T-helper 1 cell (primary cell): ENCODE data around the gene CNOT6L.
A peak's percentile ranks its signal among the peaks of the same experiment; 100 is the strongest.

Experiments used
- DNase-seq, 5 donors: peaks; one replicate each; pipeline ENCODE4 v3.0.0-alpha.2; 2012 to 2020

Gene CNOT6L

GRCh38 chr4:77820649-77821561 lies 1.7 kb upstream of the CNOT6L start:
- peak in 1 of 5 donors; percentile 51 for DNase-seq

- DNase-seq = peak; percentile 91 to 95 (median 95)
Measured at GRCh38 chr4:77819843-77820648, 878 bp upstream of the CNOT6L start.

DNA sequence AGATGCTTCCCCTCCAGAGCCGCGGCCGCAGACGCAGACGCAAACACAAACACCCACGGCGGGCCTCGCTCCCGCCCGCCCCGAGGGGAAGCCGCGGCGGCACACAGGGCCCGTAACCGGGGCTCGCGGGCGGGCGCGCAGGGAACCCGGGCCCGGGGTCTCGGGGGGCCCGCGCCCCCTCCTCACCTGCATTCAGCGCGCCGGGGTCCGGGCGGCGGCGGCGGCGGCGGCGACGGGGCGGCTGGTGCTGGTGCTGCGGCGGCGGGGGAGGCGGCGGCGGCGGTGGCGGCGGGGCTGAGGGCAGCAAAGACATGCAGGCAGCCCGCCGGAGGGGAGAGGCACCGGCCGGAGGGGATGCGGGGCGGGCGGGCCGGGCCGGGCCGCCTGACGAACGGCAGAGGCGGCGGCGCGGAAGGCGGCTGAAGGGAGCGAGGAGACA lies 255 bp upstream of the CNOT6L start:
- peak in 1 of 5 donors; percentile 86 for DNase-seq

DNA sequence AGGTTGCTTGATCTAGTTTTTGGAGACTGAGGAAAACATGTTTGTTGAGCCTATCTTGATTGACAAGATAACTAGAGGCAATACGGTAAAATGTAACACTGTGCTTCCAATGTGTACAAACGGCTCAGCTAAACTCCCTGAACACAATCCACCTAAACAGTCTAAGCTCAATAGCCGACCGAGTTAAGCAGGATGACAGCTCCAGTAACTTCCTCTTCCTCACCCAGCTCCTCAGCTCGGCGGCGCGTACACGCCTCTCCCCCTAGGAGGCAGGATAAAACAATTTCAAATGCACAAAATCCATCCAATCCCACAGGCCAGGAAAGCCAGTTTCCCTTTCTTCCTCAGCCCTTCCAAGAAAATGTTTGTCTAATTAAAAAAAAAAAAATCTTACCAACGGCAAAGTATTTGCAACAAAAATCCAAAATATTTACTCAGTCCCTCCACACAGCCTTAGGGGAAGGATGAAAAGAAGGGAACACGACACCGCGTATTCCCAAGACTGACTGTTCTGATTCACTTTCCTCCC lies 1.0 kb downstream of the CNOT6L start:
- peak; percentile 16 to 61 (median 30) for DNase-seq

DNA sequence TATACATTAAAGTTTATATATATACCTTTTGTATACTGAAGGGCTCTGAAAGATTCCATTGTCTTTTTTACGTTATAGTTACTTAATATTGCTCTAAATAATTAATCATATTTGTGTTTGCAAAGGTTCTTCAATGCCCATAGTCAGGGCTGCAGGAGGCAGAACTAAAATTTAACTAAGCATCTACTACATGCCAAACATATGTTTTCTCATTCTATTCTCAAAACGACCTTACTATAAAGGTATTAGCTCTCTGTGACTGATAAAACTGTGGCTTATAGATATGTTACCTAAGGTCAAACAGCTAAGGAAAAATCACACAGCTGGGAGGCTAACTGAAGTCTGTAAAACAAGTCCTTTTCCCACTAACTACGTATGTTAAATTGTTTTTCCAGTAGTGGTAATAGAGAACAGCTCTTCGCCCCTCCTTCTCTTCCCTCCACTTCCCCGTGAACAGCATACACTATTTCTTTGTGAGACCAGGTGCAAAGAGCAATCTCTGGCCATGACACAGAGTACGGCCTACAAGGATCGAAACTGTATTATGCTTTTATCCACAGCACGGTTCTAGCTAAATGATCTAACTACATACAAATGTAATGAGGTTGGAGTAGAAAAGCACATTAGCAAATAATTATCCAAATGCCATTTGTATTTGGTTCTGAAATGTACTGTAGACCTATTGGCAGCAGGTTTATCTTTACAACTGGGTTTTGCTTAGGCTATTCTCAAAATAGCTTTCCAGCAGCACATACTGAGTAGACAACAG lies 1.7 kb downstream of the CNOT6L start:
- peak in 1 of 5 donors; percentile 15 for DNase-seq

DNA sequence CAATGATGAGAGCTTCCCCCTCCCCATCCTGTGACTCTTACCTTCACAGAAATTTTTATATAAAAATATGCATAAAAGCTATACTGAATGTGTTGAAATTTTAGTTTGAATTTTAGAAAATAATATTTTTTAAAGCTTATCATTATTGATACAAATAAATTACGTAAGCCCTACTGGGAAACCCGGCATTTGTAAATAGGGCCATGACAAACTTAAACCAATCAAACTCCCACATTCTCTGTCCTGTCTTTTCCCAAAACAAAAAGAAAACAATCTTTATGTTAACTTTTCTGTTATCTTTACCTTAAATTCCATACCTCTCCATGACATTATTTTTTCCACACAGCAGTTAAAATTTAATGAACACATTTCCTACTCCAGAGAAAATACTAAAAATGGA lies 2.6 kb downstream of the CNOT6L start:
- DNase-seq = no peak

- no peak for DNase-seq
Measured at GRCh38 chr4:77815636-77816035, 3.5 kb downstream of the CNOT6L start.

DNA sequence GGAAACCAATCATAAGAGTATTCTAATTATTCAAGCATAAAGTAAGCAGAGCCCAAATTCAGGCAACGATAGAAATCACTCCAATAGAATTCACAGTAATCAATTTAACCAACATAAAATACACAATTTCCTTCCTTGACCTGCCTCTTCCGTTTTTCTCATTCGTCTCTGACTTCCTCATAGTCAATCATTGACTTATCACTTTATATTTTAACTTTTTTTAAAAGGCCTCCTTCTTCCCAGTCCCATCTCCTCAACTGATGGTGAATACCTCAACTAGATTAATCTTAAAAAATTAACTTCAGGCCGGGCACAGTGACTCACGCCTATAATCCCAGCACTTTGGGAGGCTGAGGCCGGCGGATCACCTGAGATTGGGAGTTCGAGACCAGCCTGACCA lies 13.3 kb downstream of the CNOT6L start:
- no peak for DNase-seq

DNA sequence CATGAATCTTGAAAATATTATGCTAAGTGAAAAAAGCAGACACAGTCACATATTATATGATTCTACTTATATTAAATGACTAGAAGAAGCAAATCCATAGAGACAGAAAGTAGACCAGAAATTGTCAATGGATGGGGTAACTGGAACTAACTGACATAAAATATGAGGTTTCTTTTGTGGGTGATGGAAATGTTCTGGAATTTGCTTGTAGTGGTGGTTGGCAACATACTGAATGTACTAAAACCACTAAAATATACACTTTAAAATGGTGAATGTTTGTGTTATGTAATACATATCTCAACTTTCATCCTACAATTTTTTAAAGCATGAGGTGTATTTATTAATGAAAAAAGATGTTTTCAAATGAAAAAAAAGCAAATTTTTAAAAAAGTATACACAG lies 14.7 kb downstream of the CNOT6L start:
- no peak for DNase-seq

DNA sequence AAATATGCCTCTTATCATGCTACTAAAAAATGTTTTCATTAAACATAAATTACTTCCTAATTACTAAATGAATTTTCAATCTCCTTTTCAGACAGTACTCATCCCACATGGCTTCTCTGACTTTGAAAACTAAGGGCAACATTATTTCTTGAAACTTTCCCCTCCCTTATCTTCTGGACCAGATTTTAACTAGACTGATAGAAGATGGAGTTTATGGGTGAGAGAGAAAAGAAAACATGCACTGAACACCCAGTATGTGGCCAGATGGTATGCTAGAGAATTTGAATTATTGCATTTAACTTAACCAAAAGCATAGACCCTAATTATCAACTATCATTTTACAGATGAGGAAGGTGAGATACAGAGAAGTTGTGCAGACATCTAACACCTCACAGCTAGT lies 16.8 kb downstream of the CNOT6L start:
- DNase-seq = no peak

DNA sequence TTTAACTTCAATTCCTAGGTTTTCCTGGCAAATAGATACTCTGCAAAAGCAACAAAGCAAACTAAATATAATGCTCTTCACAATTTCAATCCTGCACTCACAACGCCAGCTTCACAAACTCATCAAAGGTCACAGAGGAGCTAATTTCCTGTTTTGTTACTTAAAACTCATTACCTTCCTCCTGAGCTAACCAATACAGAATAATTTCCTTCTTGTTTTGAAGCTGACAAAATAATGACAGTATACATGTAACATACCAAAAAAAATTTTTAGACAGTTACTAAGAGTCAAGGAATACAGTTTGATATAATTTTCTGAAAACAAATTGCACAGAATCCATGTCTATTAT lies 17.9 kb downstream of the CNOT6L start:
- peak in 1 of 5 donors; percentile 25 for DNase-seq

- DNase-seq = peak in 1 of 5 donors; percentile 23
Measured at GRCh38 chr4:77800483-77801259, 18.5 kb downstream of the CNOT6L start.

- DNase-seq = no peak
Measured at GRCh38 chr4:77800077-77800476, 19.1 kb downstream of the CNOT6L start.

DNA sequence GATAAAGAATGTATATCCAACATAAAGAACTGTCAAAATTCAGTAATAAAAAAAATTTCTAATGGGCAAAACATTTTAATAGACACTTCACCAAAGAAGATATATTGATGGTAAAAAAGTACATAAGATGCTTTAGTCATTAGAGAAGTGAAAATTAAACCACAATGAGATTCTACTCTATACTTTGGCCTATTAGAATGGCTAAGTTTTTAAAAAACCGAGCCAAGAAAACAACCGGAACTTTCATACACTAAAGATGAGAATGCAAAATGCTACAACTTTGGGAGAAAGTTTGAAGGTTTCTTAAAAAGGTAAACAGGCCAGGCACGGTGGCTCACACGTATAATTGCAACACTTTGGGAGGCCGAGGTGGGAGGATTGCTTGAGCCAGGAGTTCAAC lies 20.8 kb downstream of the CNOT6L start:
- DNase-seq = peak in 1 of 5 donors; percentile 20

GRCh38 chr4:77797239-77797638 lies 21.9 kb downstream of the CNOT6L start:
- DNase-seq = no peak

DNA sequence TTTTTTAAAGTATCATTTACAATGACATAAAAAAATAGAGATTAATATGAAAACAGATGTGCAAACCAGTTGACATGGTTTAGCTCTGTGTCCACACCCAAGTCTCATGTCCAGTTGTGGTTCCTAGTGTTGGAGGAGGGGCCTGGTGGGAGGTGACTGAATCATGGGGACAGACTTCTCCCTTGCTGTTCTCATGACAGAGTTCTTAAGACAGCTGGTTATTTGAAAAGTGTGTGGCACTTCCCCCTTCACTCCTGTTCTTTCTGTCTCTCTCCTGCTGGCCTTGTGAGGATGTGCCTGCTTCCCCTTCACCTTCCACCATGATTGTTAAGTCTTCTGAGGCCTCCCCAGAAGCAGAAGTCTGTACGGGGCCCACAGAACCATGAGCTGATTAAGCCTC lies 23.8 kb downstream of the CNOT6L start:
- no peak for DNase-seq

GRCh38 chr4:77790146-77790545 lies 29.0 kb downstream of the CNOT6L start:
- no peak for DNase-seq

GRCh38 chr4:77788990-77789389 lies 30.2 kb downstream of the CNOT6L start:
- DNase-seq = no peak

GRCh38 chr4:77787969-77788368 lies 31.2 kb downstream of the CNOT6L start:
- DNase-seq = no peak

- no peak for DNase-seq
Measured at GRCh38 chr4:77785669-77786068, 33.5 kb downstream of the CNOT6L start.

DNA sequence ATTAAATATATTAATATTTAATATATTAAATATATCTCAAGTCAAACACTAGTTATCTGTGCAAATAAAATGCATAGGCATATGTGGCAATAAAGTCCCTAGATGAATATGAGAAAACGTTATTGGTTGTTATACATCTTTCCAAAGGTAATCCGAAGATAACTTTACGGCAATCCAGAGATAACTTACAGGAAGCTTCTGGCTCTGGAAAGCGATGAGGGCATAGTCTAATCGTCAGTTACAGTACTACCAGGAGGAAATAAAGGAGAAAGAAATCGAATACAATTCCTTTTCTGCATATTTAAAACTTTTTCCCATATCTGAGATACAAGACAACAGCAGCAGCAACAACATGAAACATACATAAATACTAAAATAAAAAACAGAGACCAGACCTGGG lies 35.3 kb downstream of the CNOT6L start:
- DNase-seq = no peak
